T47D (cell line): ENCODE data around the gene KCTD18.

Experiments
- DNase-seq, 2 experiments: peaks; one replicate each; pipeline versions ENCODE4 v3.0.0 to v3.0.0-alpha.2; 2011 to 2012; ENCODE audit warnings: low read depth in 1 of 2, low spot score in 1 of 2
- JUND ChIP-seq: IDR thresholded peaks from 2 replicates; pipeline ENCODE4 v1.6.1; 2012; ENCODE audit warnings: low read depth
- in situ Hi-C: cut with HindIII; loops from 2 replicates; pipeline ENCODE4 v1.10.0; 2016; ENCODE audit warnings: low sequenced_read_pairs, low pct_unique_long_range_greater_than_20kb

The KCTD18 gene

GRCh38 chr2:200509612-200510433 lies at the start of gene KCTD18:
Gene KCTD18, minus strand, starts transcription at chr2:200510068. Its CDS starts 3,052 bp downstream, at chr2:200507016.
- TF ChIP-seq JUND, result no peak
- DNase-seq, result peak; percentile 82 to 89
- in situ Hi-C loops, result no loop called here

GRCh38 chr2:200540793-200541192 lies 30.9 kb upstream of the KCTD18 start:
- in situ Hi-C loops, result no loop called here
- no peak for TF ChIP-seq JUND
- no peak for DNase-seq

GRCh38 chr2:200538139-200538538 lies 28.3 kb upstream of the KCTD18 start:
- in situ Hi-C loops, result no loop called here
- TF ChIP-seq JUND, result no peak
- DNase-seq, result no peak

- DNase-seq, result no peak
- in situ Hi-C loops, result no loop called here
- no peak for TF ChIP-seq JUND
Observed at GRCh38 chr2:200534572-200534971, 24.7 kb upstream of the KCTD18 start.

GRCh38 chr2:200533754-200534153 lies 23.9 kb upstream of the KCTD18 start:
- no peak for TF ChIP-seq JUND
- no peak for DNase-seq
- in situ Hi-C loops, result no loop called here

- DNase-seq, result no peak
- in situ Hi-C loops, result no loop called here
- TF ChIP-seq JUND, result no peak
Observed at GRCh38 chr2:200528228-200528627, 18.4 kb upstream of the KCTD18 start.

GRCh38 chr2:200525882-200526651 lies 16.2 kb upstream of the KCTD18 start, which contains the start of gene SGO2:
Gene SGO2, plus strand, starts transcription at chr2:200526207. Its CDS starts 6,769 bp downstream, at chr2:200532976.
- peak; percentile 80 to 94 for DNase-seq
- TF ChIP-seq JUND, result no peak
- in situ Hi-C loops, result no loop called here

- no peak for DNase-seq
- in situ Hi-C loops, result no loop called here
- no peak for TF ChIP-seq JUND
Observed at GRCh38 chr2:200525551-200525881, 15.6 kb upstream of the KCTD18 start.

- DNase-seq, result no peak
- no peak for TF ChIP-seq JUND
- in situ Hi-C loops, result no loop called here
Observed at GRCh38 chr2:200525066-200525465, 15.2 kb upstream of the KCTD18 start.

- no peak for TF ChIP-seq JUND
- DNase-seq, result no peak
- in situ Hi-C loops, result no loop called here
Observed at GRCh38 chr2:200523604-200524003, 13.7 kb upstream of the KCTD18 start.

- no peak for DNase-seq
- no peak for TF ChIP-seq JUND
- in situ Hi-C loops, result no loop called here
Observed at GRCh38 chr2:200523158-200523557, 13.3 kb upstream of the KCTD18 start.

GRCh38 chr2:200515155-200515554 lies 5.3 kb upstream of the KCTD18 start:
- TF ChIP-seq JUND, result no peak
- no peak for DNase-seq
- in situ Hi-C loops, result no loop called here

GRCh38 chr2:200509235-200509611 lies 645 bp downstream of the KCTD18 start:
- in situ Hi-C loops, result no loop called here
- no peak for DNase-seq
- TF ChIP-seq JUND, result no peak

- in situ Hi-C loops, result no loop called here
- DNase-seq, result no peak
- no peak for TF ChIP-seq JUND
Observed at GRCh38 chr2:200507179-200507578, 2.7 kb downstream of the KCTD18 start.
